Activated CD4-positive, CD25-positive, alpha-beta regulatory T cell treated with anti-CD3 and anti-CD28 coated beads, Interleukin-2, amount 50 U/mL, for 24 hours (primary cell): Measurements from ENCODE around the gene PRKG1.
"Not testable (repeated sequence)": the region's sequence is repeated elsewhere in the genome, so short reads cannot be mapped to it uniquely, and the experiment has no call there.

ENCODE experiments used
- ATAC-seq, 2 donors: fragments of 150-1000 bp; cut with Tn5 transposase; one replicate each; pipeline ENCODE4 v1.10.0; 2021; ENCODE audit warnings: mild to moderate bottlenecking in 1 of 2, moderate library complexity in 1 of 2

Gene PRKG1

GRCh38 chr10:51119441-51119840, 45.2 kb downstream of the PRKG1 start:
- ATAC-seq: no peak

DNA sequence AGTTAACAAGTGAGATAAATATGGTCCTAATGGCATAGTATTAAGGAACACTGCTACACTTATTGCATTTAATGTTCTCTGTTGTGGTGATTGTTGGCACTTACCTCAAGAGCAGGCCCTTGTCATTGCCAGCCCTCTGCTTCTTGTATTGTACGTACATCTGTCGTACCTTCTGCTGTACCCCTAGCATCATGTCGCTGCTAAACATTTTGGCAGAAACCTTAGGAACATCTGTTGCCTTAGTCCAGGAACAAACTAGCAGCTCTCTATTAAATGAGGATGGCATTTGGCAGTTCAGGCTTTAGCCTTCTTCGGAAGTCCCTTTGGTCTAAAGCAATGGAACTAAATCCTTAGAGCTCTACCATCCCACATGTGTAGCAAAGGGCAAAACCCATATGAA, 47.6 kb downstream of the PRKG1 start:
- no peak for ATAC-seq

DNA sequence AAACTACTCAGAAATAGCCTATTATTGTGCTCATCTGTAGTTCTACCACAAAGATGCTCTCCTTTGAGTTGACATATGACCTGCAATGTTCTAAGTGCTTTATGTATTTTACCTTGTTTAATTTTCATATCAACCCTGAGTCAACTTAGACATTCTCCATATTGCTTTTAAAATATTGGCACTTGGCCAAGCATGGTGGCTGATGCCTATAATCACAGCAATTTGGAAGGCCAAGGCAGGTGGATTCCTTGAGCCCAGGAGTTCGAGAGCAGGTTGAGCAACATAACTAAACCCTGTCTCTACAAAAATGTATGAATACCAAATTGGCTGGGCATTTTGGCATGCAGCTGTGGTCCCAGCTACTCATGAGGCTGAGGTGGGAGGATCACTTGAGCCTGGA, 50.6 kb downstream of the PRKG1 start:
- ATAC-seq: no peak

GRCh38 chr10:51125518-51125917, 51.2 kb downstream of the PRKG1 start:
- no peak for ATAC-seq

DNA sequence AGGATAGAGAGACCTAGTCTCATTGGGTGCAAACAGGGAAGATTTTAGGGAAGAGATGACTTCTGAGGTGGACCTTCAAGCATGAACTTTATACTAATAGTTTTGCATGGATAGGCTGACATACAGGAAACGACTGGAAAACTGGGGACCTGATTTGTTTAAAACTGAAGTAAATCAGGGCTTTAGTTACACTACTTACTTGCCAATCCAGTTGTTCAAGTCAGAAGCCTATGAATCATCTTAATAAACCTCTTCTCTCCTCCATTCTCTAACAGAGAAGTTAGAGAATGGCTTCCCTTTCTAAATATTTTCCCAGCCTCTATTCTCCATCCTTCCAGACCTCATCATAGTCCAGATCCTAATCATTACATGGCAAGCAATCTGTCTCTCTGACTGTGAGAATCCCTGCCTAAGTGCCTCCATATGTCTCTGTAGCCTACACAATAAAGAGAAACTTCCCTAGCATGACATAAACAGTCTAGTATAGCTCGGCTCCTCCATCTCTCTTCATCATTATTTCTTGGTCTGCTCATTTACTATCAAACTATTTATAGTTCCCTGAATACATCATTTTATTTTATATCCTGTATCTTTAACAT, 55.8 kb downstream of the PRKG1 start:
- ATAC-seq: no peak

- ATAC-seq: no peak
Observed at GRCh38 chr10:51137756-51138529, 63.7 kb downstream of the PRKG1 start.

GRCh38 chr10:51139176-51139575, 64.9 kb downstream of the PRKG1 start:
- ATAC-seq: no peak

GRCh38 chr10:51141010-51141409, 66.7 kb downstream of the PRKG1 start:
- ATAC-seq: no peak

- ATAC-seq: no peak
Observed at GRCh38 chr10:51144161-51144781, 70.0 kb downstream of the PRKG1 start.

GRCh38 chr10:51145375-51145774, 71.1 kb downstream of the PRKG1 start:
- no peak for ATAC-seq

DNA sequence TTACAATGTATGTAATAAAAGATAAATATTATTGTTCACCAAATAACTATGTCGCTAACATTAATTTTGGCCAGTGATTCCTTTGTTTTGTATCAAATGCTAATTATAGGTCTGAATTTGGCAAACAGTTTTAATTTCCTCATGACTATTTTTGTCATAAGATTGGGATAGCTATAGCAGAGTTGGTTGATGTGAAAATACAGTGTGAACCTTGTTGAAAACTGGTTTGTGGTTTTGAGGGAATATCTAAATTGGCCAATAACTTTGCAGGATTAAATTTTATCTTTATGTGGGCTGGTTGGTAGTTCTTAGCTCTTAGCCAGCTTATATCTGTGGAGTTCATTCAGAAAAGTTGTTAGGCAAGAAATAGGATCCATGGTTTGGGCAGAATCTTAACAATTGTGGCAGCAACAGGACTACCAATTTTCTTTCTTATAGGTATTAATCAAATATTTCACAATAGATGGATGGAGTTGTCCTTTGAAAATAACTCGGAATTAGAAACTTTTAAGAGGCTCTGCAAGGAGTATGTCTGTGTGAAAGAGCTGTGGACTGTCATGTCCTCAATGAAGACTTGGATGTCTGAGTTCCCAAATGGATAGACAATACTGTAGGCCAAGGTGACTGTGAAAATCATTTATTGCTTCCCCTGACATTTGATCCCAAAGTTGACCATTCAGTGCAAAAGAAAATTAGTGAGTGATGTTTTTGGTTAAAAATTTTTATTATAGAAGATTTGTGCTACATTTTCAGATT, 73.5 kb downstream of the PRKG1 start:
- ATAC-seq: no peak

GRCh38 chr10:51156926-51157325, 82.6 kb downstream of the PRKG1 start:
- ATAC-seq: no peak

GRCh38 chr10:51158832-51159231, 84.5 kb downstream of the PRKG1 start:
- no peak for ATAC-seq

DNA sequence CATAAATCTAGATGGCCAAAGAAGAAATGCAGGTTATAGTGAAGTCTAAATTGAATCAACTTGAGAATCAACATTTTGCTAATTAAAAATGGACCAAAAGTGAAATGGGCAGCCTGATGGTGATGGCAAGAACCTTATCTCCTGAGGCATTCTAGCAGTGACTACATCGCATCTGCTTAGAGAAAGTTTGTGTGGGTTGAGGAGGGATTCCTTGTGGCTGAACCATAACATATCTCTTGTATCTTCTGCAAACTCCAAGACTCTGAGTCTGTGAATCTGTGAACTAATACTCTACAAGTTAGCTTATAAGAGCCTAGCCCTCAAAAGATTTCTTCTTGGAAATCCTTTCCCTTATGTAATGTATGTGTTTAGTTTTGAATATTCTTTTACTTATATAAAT, 85.6 kb downstream of the PRKG1 start:
- no peak for ATAC-seq

- ATAC-seq: no peak
Observed at GRCh38 chr10:51162002-51162401, 87.7 kb downstream of the PRKG1 start.

- ATAC-seq: not testable (repeated sequence)
Observed at GRCh38 chr10:51163380-51164049, 89.2 kb downstream of the PRKG1 start.

DNA sequence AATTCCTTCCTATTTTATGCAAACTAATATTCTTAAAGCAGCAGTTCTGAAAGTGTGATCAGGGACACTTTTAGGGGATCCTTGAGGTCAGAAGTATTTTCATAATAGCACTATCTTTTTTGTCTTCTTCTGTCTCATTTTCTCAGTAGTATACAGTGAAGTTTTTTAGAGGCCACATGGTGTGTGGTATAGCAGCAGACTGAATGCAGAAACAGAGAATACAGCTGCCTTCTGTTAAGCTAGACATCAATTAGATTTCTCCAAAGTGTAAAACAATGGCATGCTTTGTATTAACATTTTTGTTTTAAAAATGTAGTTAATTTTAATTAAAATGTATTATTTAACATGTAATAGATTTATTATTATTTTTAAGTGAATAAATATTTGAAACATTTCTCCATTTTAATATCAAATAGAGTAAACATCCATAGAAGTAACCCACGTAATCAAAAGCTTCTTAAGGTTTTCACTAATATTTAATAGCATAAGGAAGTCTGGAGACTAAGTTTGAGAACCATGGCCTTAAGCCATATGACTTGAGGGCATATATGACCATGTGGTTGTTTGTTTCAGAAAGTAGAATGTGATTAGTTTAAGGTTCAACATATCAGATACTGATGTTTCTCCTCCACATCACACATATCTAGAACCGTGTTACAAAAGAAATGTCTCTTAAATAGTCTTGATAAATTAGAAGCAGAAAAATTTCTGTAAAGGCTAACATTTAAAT, 94.0 kb downstream of the PRKG1 start:
- ATAC-seq: no peak

- no peak for ATAC-seq
Observed at GRCh38 chr10:51169111-51169510, 94.8 kb downstream of the PRKG1 start.

DNA sequence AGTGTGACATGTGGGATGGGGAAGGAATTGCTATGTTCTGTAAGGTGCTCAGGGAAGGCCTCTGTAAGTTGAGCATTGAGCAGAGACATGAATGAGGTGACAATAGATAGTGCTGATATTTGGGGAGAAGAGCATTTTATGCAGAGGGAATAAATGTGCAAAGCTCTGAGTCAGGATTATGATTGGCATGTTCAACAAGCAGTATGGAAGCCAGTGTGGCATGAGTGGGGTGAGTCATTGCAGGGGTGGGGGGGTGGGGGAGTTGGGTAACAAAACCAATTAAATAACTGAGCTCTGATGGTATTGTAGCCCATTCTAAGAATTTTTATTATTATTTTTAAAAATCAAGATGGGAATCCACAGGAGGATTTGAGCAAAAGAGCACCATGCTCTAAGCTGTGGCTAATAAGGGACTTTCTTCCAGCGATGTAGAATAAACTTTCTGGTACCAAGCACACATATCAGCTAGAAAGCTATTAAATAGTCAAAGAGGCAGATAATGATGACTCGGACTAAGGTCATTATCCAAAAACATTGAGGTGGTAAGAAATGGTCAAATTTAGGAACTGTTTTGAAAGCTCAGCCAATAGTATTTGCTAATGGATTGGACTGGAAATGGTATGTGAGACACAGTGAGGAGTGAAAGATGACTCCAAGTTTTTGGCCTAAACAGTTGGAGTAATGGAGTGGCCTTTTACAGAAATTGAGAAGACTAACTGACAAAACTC, 96.4 kb downstream of the PRKG1 start:
- no peak for ATAC-seq

- ATAC-seq: no peak
Observed at GRCh38 chr10:51171946-51172345, 97.7 kb downstream of the PRKG1 start.

GRCh38 chr10:51176976-51177695, 102.8 kb downstream of the PRKG1 start:
- ATAC-seq: no peak
